GM19324 (cell line): ENCODE results near the gene SURF6.
"Not testable (repeated sequence)": the region's sequence is repeated elsewhere in the genome, so short reads cannot be mapped to it uniquely, and the experiment has no call there.

Experiments
- ATAC-seq: cut with Tn5 transposase; IDR thresholded peaks from one replicate; pipeline ENCODE4 v1.9.1; 2021; ENCODE audit warnings: mild to moderate bottlenecking, moderate library complexity; ENCODE audit not compliant: unreplicated experiment, low FRiP score

SURF6 gene

DNA sequence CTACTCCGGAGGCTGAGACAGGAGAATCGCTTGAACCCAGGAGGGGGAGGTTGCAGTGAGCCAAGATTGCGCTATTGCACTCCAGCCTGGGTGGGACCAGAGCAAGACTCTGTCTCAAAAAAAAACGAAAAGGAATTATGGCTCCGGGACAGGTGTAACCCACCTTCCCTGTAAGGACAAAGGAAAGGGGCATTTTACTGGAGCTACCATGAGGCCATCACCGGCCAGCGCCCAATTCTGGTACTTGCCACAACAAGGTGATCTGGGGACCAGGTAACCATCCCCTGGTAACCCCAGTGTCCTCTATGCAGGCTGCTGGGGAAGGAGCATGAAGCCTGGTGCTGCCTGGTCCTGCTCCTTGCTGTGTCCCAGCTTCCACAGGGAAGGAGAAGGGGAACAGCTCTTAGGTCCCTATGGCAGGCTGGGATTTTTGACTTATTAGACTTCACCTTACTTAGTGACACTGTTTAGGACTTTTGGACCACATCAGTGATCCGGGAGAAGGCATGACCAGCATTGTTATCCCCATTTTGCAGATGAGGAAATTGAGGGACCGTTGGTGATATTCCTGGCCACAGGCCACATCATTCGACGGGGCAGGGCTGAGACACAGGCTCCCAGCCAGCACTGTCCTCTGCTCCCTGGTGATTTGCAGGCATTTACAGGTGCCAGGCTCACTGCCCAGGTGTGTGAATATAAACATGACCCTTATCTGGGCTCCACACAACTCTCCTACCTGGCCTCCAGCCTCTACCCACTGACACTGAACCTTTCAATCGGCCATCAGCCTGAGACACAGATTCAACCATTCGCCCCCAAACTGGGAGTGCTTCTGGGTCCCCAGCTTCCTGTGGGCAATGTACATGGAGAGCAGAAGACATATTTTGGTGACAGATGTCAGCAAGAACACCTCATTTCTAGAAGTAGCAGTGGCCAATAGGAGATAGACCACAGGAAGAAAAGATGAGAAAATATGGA is 34.4 kb downstream of the SURF6 start:
- ATAC-seq, result no peak

DNA sequence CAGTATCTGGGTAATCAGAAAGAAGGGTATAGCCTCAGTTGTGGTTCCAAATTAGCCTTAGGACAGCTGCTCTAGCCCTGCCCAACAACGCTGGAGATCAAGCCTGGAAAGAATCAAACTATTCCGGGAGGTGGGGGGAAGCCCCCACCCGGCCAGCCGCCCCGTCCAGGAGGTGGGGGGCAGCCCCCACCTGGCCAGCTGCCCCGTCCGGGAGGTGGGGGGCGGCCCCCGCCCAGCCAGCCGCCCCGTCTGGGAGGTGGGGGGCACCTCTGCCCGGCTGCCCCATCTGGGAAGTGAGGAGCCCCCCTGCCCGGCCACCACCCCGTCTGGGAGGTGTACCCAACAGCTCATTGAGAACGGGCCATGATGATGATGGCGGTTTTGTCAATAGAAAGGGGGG is 36.0 kb downstream of the SURF6 start:
- ATAC-seq, result not testable (repeated sequence)

DNA sequence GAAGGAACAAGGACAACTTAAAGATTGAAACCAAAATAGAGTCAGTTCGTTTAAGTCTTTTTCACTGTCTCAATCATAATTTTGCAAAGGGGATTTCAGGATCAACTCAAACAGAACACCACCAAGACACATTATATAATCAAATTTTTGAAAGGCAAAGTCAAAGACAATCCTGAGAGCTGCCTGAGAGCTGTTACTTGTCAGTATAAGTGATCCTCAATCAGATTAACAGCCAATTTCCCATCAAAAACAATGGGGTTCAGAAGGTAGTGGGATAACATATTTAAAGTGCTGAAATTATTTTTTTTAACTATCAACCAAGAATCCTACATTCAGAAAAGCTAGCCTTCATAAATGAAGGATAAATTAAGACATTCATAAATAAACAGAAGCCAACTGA is 41.7 kb downstream of the SURF6 start:
- no peak for ATAC-seq

DNA sequence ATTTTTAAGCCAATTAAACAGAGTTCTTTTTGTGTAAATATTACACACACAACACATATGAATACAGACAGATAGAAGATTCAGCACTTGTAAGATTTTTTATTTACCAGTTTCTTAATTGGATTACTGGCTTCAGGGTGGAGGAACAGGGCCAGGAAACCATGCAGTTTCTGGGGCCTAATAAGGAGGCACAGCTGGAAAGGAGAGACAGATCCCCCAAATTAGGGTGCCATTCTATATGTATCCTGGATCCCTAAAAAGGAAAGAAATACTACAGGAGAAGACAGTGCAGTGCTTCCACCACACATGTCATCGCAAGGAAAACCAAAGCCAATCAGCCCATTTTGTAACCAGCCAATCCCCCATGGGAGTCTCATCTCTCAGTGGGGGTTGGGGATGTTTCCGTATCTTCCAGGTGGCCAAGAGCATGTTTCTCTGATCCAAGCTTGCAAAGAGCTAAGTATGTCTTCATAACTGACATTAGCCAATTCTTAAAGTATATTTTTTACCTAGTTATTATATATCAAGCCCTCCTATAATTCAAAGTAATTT is 45.2 kb downstream of the SURF6 start:
- ATAC-seq, result no peak

DNA sequence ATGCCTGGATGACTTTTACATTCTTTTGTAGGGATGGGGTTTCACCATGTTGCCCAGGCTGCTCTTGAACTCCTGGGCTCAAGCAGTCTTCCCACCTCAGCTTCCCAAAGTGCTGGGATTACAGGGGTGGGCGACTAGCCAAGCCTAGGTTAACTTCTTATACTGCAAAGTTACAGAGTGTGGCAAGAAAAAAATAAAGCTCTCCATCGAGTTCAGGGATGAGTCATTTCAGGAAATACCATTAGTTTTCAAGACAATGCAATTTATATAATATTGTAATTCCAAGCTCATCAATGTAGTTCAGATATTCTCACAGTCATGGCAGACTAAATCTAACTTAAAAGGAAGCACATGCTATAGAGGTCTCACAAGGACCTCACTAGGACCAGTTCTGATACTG is 49.5 kb downstream of the SURF6 start:
- no peak for ATAC-seq

DNA sequence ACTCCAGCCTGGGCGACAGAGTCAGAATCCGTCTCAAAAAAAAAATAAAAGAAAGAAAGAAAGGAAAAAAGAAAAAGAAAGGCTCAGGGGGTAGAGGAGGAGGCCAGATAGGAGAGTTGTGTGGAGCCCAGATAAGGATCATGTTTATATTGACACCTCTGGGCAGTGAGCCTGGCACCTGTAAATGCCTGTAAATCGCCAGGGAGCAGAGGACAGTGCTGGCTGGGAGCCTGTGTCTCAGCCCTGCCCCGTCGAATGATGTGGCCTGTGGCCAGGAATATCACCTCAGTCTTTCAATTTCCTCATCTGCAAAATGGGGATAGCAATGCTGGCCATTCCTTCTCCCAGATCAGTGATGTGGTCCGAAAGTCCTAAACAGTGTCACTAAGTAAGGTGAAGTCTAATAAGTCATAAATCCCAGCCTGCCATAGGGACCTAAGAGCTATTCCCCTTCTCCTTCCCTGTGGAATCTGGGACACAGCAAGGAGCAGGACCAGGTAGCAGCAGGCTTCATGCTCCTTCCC is 50.7 kb downstream of the SURF6 start:
- no peak for ATAC-seq

DNA sequence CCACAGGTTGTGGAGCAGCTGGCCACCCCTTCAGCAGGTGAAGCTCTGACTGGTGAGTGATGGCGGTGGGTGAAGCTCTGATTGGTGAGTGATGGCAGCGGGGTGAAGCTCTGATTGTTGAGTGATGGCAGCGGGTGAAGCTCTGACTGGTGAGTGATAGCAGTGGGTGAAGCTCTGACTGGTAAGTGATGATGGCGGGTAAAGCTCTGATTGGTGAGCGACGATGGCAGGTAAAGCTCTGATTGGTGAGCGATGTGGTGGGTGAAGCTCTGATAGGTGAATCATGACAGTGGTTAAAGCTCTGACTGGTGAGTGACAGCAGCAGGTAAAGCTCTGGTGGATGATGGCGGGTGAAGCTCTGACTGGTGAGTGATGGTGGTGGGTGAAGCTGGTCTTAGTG is 51.6 kb downstream of the SURF6 start:
- ATAC-seq, result no peak

DNA sequence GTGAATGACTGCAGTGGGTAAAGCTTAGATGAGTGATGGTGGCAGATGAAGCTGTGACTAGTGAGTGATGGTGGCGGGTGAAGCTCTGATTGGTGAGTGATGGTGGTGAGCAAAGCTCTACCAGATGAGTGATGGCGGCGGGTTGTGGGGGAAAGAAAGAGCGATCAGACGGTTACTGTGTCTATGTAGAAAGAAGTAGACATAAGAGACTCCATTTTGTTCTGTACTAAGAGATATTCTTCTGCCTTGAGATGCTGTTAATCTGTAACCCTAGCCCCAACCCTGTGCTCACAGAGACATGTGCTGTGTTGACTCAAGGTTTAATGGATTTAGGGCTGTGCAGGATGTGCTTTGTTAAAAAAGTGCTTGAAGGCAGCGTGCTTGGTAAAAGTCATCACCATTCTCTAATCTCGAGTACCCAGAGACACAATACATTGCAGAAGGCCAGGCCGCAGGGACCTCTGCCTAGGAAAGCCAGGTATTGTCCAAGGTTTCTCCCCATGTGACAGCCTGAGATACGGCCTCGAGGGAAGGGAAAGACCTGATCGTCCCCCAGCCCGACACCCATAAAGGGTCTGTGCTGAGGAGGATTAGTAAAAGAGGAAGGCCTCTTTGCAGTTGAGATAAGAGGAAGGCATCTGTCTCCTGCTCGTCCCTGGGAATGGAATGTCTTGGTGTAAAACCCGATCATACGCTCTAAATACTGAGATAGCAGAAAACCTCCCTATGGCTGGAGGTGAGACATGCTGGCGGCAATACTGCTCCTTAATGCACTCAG is 52.5 kb downstream of the SURF6 start:
- ATAC-seq, result not testable (repeated sequence)

DNA sequence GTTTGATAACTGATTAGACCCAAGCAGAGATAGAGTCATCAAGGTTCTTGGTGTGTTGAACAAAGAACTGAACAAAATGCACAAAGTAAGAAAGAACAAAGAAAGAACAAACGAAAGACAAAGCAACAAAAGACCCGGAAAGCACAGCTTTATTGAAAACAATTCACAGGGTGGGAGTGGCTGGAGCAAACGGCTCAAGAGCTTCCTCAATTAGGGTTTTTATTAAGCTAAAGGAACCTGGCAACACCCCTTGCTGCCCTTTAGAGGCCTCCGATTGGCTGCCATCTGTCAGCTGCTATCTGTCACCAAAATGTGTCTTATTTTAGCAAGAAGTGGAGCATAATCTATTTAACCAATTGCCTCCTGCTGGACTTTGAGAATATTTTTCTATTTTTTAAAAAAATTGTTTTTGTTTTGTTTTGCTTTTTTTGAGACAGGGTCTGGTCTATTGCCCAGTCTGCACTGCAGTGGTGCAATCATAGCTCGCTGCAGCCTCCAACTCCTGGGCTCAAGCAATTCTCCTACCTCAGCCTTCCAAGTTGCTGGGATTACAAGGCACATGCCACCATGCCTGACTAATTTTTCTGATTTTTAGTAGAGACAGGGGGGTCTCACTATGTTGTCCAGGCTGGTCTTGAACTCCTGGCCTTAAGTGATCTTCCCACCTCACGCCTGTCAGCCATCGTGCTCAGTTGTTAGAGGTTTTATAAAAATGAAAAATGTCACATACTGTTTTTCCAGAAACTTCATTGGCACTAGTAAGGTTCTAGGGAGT is 53.3 kb downstream of the SURF6 start:
- ATAC-seq, result no peak

DNA sequence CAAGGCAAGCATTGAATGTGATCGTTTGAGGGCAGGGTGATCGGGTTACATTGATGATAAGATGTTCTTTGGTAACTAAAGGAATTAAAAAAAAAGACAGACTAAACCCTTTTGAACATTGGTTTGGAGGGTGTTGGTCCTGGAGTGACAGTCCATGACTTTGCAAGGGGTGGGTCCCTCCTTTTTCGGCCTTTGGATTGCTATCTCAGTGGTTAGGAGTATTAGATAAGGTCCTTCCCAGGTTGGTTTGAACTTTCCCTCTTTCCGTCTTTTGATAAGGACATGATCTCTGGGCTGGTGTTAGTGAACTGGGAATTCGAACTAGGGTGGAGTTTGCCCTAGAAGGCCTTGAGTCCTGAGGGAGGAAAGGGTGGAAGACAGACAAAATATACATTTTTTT is 55.6 kb downstream of the SURF6 start:
- ATAC-seq, result no peak
